Tibial artery (tissue), 4 donors: ENCODE measurements around the gene RASL10A.

Source experiments
- DNase-seq, 2 donors: peaks; one replicate each; pipeline ENCODE4 v3.0.0-alpha.2; 2019
- H3K27ac ChIP-seq, 2 donors: fragments of 200-600 bp; sonication (generic) in 1 of 2; 1 replicate in 1 of 2; 2 replicates in 1 of 2; pipeline ENCODE4 v1.5.1; 2018 to 2019; ENCODE audit warnings: mild to moderate bottlenecking in 1 of 2
- H3K27me3 ChIP-seq, 2 donors: fragments of 200-600 bp; sonication (generic) in 1 of 2; one replicate each; pipeline versions ENCODE4 v1.5.1 to v1.6.0; 2016 to 2019
- H3K36me3 ChIP-seq, 3 donors: fragments of 200-600 bp; sonication (generic) in 2 of 3; one replicate each; pipeline ENCODE4 v1.5.1; 2016 to 2019; ENCODE audit warnings: mild to moderate bottlenecking in 2 of 3
- H3K4me1 ChIP-seq, 4 donors: fragments of 200-600 bp; sonication (generic) in 2 of 4; 1 replicate in 3 of 4; 2 replicates in 1 of 4; pipeline ENCODE4 v1.5.1; 2016 to 2019
- H3K4me3 ChIP-seq, 2 donors: fragments of 200-600 bp; sonication (generic) in 1 of 2; 1 replicate in 1 of 2; 2 replicates in 1 of 2; pipeline ENCODE4 v1.5.1; 2018 to 2019; ENCODE audit warnings: mild to moderate bottlenecking in 2 of 2
- H3K9me3 ChIP-seq, 3 donors: fragments of 200-600 bp; sonication (generic) in 1 of 3; one replicate each; pipeline ENCODE4 v1.5.1; 2016 to 2019
- intact Hi-C: fragments of 100-400 bp; cut with DNase I; formaldehyde crosslinking; loops from one replicate; pipeline ENCODE4 v1.15.0; 2023; ENCODE audit warnings: low total_unique reads
- TF ChIP-seq, protein P1 (sequence below), 2 experiments: fragments of 200-600 bp in 1 of 2; fragments of 450-650 bp in 1 of 2; IDR thresholded peaks; one replicate each; pipeline ENCODE4 v1.5.1; 2017 to 2019; ENCODE audit warnings: antibody characterized with exemption in 2 of 2, mild to moderate bottlenecking in 1 of 2, moderate library complexity in 1 of 2

Gene RASL10A

DNA sequence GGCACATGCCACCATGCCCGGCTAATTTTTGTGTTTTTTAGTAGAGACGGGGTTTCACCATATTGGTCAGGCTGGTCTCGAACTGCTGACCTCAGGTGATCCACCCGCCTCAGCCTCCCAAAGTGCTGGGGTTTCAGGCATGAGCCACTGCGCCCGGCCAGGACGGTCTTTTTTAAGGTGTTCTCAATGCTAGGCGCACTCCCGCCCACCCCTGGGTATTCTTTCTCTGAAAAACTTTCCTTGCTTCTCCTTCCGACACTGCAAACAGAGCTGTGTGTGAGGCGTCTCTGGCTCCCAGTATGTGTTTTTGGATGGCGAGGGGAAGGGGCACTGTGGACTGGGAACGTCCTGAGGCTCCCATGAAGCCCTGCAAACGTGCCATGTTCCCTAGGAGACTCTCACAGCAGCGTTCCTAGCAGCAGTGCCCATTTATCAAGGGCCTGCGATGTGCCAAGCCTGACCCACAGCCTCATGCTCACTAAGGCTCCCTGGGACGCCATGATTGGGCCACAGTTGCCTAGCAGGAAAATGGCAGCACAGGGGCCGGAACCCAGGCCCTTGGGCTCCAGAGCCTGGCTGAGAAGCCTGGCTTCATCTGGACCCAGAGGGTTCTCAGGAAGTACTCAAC lies 2.4 kb upstream of the RASL10A start:
- Histone ChIP-seq H3K4me1 (peaks cover 3 to 30% (median 29%) of the 10 kb centered on the region in 4 donors), H3K27ac (no peak overlapping the region), H3K9me3 (no peaks in the 10 kb centered on the region), H3K27me3 (peaks cover 0 to 36% of the 10 kb centered on the region in 2 donors), H3K4me3 (no peak overlapping the region), H3K36me3 (no peaks in the 10 kb centered on the region)
- no peak for DNase-seq
- TF ChIP-seq, protein P1, sequence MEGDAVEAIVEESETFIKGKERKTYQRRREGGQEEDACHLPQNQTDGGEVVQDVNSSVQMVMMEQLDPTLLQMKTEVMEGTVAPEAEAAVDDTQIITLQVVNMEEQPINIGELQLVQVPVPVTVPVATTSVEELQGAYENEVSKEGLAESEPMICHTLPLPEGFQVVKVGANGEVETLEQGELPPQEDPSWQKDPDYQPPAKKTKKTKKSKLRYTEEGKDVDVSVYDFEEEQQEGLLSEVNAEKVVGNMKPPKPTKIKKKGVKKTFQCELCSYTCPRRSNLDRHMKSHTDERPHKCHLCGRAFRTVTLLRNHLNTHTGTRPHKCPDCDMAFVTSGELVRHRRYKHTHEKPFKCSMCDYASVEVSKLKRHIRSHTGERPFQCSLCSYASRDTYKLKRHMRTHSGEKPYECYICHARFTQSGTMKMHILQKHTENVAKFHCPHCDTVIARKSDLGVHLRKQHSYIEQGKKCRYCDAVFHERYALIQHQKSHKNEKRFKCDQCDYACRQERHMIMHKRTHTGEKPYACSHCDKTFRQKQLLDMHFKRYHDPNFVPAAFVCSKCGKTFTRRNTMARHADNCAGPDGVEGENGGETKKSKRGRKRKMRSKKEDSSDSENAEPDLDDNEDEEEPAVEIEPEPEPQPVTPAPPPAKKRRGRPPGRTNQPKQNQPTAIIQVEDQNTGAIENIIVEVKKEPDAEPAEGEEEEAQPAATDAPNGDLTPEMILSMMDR (IDR thresholded peaks at IDR 0.05), result no peak
- intact Hi-C loops, result no loop called here

DNA sequence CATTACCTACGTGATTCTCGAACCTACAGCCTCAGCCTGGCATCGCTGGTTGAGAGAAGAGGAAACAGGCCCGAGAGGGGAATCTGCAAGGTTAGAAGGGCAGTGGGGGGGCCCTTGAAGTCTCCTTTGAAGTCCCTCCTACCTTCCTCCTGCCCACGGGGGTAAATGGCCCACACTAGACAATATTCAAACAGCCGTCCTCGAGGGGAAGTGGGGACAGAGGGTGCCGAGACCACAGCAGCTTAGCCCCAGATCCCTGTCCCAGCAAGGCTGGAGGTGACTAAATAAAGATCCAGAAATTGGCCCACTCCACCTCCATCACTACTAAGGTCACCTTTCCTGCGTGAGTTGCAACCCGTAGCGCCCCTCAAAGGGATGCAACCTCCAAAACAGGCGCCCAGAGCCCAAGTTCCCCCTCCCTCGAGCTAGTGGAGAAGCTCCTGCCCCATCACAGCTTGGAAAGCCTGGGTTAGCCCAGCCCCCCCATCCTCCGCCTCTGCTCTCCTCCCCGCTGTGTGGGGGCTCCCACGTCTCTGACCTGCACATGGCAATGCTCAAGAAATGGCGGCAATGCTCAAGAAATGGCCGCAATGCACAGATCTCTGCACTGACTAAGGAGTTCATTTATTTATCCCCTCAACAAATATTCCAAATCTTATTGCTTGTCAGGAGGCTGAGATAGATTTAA lies 788 bp upstream of the RASL10A start:
- H3K27me3 ChIP-seq, result peaks cover 0 to 37% of the 10 kb centered on the region in 2 donors
- intact Hi-C loops, result no loop called here
- H3K4me1 ChIP-seq, result peaks cover 3 to 39% (median 37%) of the 10 kb centered on the region in 4 donors
- no peak overlapping the region for H3K4me3 ChIP-seq
- no peak for DNase-seq
- TF ChIP-seq, protein P1 (IDR thresholded peaks at IDR 0.05), result no peak
- H3K27ac ChIP-seq, result no peak overlapping the region
- H3K9me3 ChIP-seq, result no peaks in the 10 kb centered on the region
- no peaks in the 10 kb centered on the region for H3K36me3 ChIP-seq

- peak in 1 of 2 donors; percentile 64 for DNase-seq
- Histone ChIP-seq H3K9me3 (no peaks in the 10 kb centered on the region), H3K36me3 (no peaks in the 10 kb centered on the region), H3K27me3 (peaks cover 0 to 37% of the 10 kb centered on the region in 2 donors), H3K4me1 (peaks cover 3 to 54% (median 50%) of the 10 kb centered on the region in 4 donors), H3K27ac (no peak overlapping the region), H3K4me3 (peak overlapping the region; percentile 8 to 48)
- intact Hi-C loops, result no loop called here
- TF ChIP-seq, protein P1 (IDR thresholded peaks at IDR 0.05), result no peak
Measured at GRCh38 chr22:29314537-29315285, 786 bp downstream of the RASL10A start.

DNA sequence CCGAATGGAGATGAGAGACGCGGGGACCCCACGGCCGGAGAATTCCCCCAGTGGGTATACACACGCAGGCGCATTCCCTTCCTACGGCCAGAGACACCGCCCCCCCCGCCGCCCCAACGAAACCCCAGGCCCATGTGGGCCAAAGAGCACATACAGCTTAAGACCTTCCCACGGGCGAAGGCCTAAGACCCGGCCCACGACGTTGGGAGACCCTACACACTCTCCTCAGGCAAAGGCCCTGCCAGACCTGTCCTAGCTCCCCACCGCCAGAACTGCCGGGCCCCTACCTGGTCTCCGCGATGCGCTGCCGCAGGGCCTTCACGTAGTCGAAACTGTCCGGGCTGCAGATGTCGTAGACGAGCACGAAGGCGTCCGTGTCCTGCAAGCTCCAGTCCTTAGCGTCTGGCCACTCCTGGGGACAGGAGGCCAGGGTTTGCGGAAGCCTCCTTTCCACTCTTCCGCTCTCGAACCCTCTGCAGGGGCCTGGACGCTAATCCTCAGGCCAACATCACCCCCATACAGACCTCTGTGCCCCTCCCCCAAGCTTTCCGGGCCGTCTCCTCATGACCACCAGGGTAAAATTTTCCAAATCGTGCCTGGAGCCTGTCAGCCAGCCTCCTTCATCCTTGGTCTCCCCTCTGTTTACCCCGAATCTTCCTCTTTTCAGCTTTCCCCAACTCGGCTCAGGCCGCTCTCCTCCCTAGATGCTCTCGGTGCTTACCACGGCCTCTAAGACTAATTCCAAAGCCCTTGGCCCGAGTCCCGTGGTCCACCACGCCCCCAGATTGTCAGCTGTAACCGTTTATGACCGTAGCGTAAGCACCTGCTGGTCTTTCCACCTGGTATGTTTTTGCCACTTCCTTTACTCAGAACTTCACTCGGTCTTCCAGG lies 1.7 kb downstream of the RASL10A start:
- Histone ChIP-seq H3K4me1 (peaks cover 3 to 63% (median 59%) of the 10 kb centered on the region in 4 donors), H3K4me3 (peak overlapping the region in 1 of 2 donors; percentile 10), H3K27me3 (peaks cover 0 to 37% of the 10 kb centered on the region in 2 donors), H3K36me3 (no peaks in the 10 kb centered on the region), H3K27ac (no peak overlapping the region), H3K9me3 (no peaks in the 10 kb centered on the region)
- TF ChIP-seq, protein P1 (IDR thresholded peaks at IDR 0.05), result no peak
- DNase-seq, result peak in 1 of 2 donors; percentile 66
- intact Hi-C loops, result no loop called here

- no peaks in the 10 kb centered on the region for H3K9me3 ChIP-seq
- H3K36me3 ChIP-seq, result no peaks in the 10 kb centered on the region
- TF ChIP-seq, protein P1 (IDR thresholded peaks at IDR 0.05), result peak; percentile 47 to 53
- H3K27ac ChIP-seq, result no peak overlapping the region
- peak overlapping the region in 1 of 2 donors; percentile 10 for H3K4me3 ChIP-seq
- H3K27me3 ChIP-seq, result peaks cover 0 to 37% of the 10 kb centered on the region in 2 donors
- intact Hi-C loops, result no loop called here
- H3K4me1 ChIP-seq, result peaks cover 7 to 70% (median 66%) of the 10 kb centered on the region in 4 donors
- DNase-seq, result peak; percentile 52 to 70
Measured at GRCh38 chr22:29313126-29313575, 2.3 kb downstream of the RASL10A start.
